Panc1 (cell line): ENCODE measurements around the gene THAP4.

Source experiments
- POLR2AphosphoS5 ChIP-seq: IDR thresholded peaks from 2 replicates; pipeline ENCODE4 v1.6.1; 2012; ENCODE audit warnings: mild to moderate bottlenecking, low read depth, low read length, moderate library complexity
- SIN3A ChIP-seq: IDR thresholded peaks from 2 replicates; pipeline ENCODE4 v1.6.1; 2012; ENCODE audit warnings: low read depth, mild to moderate bottlenecking, low read length, moderate library complexity, borderline replicate concordance; ENCODE audit not compliant: insufficient read depth
- TCF7L2 ChIP-seq: IDR thresholded peaks from 2 replicates; pipeline ENCODE4 v1.6.1; 2011; ENCODE audit warnings: mild to moderate bottlenecking, low read depth, low read length, inconsistent platforms
- TF ChIP-seq, protein P1 (sequence below): fragments of 450-650 bp; IDR thresholded peaks from 2 replicates; pipeline ENCODE4 v1.5.1; 2017; ENCODE audit warnings: mild to moderate bottlenecking
- TF ChIP-seq, protein P2 (sequence below), 2 experiments: IDR thresholded peaks; 2 replicates each; pipeline ENCODE4 v1.6.1; 2011 to 2012; ENCODE audit warnings: low read depth in 2 of 2, control low read depth in 1 of 2, low read length in 1 of 2, mild to moderate bottlenecking in 1 of 2, moderate library complexity in 1 of 2; ENCODE audit not compliant: insufficient read depth in 1 of 2

DNA sequence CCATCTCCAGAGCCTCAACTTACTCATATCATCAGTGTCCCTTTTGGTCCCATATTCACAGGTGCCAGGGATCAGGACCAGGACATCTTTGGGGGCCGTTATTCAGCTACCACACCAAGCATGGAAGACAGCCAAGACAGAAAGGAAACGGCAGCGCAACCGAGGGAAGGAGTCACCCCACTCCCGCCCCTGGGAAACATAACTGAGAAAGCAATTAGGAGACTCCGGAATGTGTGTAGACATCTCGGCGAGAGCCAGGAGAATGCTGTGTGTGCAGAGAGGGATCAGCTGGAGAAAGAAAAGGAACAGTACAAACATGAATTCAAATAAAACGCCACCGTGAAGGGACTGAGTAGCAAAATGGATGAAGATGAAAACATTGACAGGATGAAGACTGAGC, 91.9 kb downstream of the THAP4 start:
- TF ChIP-seq, protein P1, sequence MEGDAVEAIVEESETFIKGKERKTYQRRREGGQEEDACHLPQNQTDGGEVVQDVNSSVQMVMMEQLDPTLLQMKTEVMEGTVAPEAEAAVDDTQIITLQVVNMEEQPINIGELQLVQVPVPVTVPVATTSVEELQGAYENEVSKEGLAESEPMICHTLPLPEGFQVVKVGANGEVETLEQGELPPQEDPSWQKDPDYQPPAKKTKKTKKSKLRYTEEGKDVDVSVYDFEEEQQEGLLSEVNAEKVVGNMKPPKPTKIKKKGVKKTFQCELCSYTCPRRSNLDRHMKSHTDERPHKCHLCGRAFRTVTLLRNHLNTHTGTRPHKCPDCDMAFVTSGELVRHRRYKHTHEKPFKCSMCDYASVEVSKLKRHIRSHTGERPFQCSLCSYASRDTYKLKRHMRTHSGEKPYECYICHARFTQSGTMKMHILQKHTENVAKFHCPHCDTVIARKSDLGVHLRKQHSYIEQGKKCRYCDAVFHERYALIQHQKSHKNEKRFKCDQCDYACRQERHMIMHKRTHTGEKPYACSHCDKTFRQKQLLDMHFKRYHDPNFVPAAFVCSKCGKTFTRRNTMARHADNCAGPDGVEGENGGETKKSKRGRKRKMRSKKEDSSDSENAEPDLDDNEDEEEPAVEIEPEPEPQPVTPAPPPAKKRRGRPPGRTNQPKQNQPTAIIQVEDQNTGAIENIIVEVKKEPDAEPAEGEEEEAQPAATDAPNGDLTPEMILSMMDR = no peak
- TF ChIP-seq POLR2AphosphoS5 = no peak
- TF ChIP-seq, protein P2, sequence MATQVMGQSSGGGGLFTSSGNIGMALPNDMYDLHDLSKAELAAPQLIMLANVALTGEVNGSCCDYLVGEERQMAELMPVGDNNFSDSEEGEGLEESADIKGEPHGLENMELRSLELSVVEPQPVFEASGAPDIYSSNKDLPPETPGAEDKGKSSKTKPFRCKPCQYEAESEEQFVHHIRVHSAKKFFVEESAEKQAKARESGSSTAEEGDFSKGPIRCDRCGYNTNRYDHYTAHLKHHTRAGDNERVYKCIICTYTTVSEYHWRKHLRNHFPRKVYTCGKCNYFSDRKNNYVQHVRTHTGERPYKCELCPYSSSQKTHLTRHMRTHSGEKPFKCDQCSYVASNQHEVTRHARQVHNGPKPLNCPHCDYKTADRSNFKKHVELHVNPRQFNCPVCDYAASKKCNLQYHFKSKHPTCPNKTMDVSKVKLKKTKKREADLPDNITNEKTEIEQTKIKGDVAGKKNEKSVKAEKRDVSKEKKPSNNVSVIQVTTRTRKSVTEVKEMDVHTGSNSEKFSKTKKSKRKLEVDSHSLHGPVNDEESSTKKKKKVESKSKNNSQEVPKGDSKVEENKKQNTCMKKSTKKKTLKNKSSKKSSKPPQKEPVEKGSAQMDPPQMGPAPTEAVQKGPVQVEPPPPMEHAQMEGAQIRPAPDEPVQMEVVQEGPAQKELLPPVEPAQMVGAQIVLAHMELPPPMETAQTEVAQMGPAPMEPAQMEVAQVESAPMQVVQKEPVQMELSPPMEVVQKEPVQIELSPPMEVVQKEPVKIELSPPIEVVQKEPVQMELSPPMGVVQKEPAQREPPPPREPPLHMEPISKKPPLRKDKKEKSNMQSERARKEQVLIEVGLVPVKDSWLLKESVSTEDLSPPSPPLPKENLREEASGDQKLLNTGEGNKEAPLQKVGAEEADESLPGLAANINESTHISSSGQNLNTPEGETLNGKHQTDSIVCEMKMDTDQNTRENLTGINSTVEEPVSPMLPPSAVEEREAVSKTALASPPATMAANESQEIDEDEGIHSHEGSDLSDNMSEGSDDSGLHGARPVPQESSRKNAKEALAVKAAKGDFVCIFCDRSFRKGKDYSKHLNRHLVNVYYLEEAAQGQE (IDR thresholded peaks at IDR 0.05; ENCODE audit: insufficient read depth in 1 of 2, low read depth in 2 of 2, low read length in 1 of 2) = no peak
- no peak for TF ChIP-seq SIN3A
- no peak for TF ChIP-seq TCF7L2
